Erythroblast (primary cell): ENCODE data around the gene STC2.

ENCODE experiments used
- GATA1 ChIP-seq: IDR thresholded peaks from 2 replicates; pipeline ENCODE4 v1.6.1; 2011; ENCODE audit warnings: low read depth, mild to moderate bottlenecking, control low read depth, low read length, moderate library complexity
- POLR2A ChIP-seq: IDR thresholded peaks from 2 replicates; pipeline ENCODE4 v1.6.1; 2011; ENCODE audit warnings: mild to moderate bottlenecking, low read length

- no peak for TF ChIP-seq POLR2A
- no peak for TF ChIP-seq GATA1
Measured at GRCh38 chr5:173339286-173339685, 11.1 kb upstream of the STC2 start.
